ENCODE data around the gene ELMO3. TPM values are rescaled to one million over a fixed set of nuclear protein-coding genes. Genes with fewer than 3 reads are reported as not detected.

The ELMO3 gene
- total and polyA plus RNA-seq, 9 donors = 1.1 to 14.8 (median 2.7) TPM; not detected in 1

DNA sequence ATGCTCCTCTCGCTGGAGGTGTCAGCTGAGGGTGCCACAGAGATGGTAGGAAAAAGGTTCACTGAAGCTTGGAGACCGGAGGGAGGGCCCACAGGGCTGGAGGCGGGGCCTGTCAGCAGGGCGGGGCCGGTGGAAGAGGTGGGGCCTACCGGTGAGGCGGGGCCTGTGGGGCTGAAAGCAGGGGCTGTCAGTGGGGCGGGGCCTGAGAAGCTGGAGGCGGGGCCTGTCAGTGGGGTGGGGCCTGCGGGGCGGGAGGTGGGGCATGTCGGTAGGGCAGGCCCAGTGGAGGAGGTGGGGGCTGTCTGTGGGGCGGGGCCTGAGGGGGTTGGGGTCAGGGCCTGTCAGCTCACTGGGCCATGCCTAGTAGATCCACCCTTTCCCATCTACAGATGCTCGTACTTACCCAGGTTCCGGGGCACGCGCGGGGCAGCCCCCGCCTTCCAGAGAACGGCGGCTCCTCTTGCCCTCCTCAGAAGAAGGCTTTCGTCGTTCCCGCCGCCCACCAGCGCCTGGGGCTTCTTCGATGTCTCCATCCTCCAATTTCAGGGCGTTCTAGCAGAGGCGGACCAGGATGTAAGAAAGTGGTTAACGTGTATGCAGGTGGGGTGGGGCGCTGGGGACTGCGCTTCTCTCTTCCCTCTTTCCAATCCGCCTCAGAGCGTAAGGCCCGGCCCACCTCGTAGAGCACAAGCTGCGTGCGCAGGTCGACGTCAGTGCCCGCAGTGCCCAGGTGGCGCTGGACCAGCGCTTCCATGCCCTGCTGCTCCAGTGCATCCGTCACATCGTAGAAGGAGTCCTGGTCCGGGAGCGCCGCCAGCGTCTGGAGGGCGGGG, 37.8 kb downstream of the ELMO3 start:
- peak in 3 of 5 donors; percentile 48 to 70 (median 55) for DNase-seq
- H3K9me3 ChIP-seq = no peaks in the 10 kb centered on the region
- 74 to 78% (median 76%) methylated on average over 47 to 50 of the region's 50 CpGs for WGBS, 3 donors
- no peaks in the 10 kb centered on the region for H3K36me3 ChIP-seq
- H3K27me3 ChIP-seq = no peaks in the 10 kb centered on the region
- H3K4me3 ChIP-seq = no peak overlapping the region
- TF ChIP-seq POLR2A (IDR thresholded peaks at IDR 0.05) = no peak
- TF ChIP-seq EP300 (IDR thresholded peaks at IDR 0.05) = no peak
- no peak overlapping the region for H3K27ac ChIP-seq
- intact Hi-C loops (cut with DNase I) = no loop called here
- peaks cover 3% of the 10 kb centered on the region for H3K4me1 ChIP-seq (ENCODE audit: insufficient read depth)

DNA sequence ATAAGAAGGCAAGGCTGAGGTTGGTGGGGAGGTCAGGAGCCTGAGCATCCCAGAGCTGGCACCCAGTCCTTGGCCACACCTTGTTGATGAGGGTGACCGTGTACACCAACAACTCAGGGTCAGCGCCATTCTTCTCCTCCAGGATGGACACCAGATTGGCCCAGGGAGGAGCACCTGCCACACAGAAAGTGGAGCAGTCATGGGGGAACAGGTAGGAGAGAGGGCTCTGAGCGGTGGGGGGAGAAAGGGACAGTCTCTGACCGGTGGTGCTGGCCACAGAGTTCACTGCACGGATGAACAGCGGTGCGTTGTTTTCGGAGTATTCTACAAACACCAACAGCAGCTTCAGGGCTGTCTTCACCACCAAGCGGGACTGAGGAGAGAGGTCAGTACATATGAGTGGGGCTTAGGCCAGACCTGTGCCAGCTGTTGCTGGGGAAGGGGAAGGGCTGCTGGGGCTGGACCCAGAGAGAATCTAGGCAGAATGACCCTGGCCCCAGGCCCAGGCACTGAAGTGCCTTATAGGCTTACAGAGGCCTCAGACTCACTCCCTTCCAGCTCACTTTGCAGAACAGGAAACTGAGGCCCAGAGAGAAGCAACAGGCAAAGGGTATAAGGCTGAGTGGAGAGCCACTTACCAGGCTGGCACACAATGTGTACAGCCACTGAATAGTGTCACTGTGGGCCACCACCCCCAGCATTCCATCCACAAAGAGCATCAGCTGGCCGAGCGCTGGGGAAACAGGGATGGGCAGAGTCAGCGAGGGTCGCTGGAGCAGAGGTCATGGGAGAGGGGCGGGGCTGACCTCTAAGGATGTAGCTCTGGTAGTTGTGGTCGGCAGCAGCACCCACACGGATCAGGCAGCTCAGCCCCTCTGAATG, 38.7 kb downstream of the ELMO3 start:
- DNase-seq = no peak
- intact Hi-C loops (cut with DNase I) = no loop called here
- TF ChIP-seq EP300 (IDR thresholded peaks at IDR 0.05) (no peak), POLR2A (IDR thresholded peaks at IDR 0.05) (no peak)
- TF ChIP-seq, protein P1, sequence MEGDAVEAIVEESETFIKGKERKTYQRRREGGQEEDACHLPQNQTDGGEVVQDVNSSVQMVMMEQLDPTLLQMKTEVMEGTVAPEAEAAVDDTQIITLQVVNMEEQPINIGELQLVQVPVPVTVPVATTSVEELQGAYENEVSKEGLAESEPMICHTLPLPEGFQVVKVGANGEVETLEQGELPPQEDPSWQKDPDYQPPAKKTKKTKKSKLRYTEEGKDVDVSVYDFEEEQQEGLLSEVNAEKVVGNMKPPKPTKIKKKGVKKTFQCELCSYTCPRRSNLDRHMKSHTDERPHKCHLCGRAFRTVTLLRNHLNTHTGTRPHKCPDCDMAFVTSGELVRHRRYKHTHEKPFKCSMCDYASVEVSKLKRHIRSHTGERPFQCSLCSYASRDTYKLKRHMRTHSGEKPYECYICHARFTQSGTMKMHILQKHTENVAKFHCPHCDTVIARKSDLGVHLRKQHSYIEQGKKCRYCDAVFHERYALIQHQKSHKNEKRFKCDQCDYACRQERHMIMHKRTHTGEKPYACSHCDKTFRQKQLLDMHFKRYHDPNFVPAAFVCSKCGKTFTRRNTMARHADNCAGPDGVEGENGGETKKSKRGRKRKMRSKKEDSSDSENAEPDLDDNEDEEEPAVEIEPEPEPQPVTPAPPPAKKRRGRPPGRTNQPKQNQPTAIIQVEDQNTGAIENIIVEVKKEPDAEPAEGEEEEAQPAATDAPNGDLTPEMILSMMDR (IDR thresholded peaks at IDR 0.05) = no peak
- Histone ChIP-seq H3K27ac (no peak overlapping the region), H3K9me3 (no peaks in the 10 kb centered on the region), H3K4me1 (ENCODE audit: insufficient read depth) (peaks cover 3% of the 10 kb centered on the region), H3K4me3 (no peak overlapping the region), H3K27me3 (no peaks in the 10 kb centered on the region), H3K36me3 (no peaks in the 10 kb centered on the region)
- 66 to 72% (median 72%) methylated on average over 16 of the region's 16 CpGs for WGBS, 3 donors

DNA sequence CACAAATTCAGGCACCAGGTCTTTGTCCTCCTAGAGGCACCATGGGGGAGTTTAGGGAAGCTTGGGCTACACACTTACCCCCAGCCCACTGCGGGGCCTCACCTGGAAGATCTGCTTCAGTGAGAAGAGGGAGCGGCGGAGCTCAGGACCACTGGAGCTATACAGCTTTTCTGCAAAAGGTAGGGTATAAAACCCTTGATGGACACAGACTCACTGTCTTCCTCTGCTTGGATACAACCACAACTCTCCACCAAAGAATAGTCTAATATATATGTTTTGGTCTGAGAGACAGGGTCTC, 39.3 kb downstream of the ELMO3 start:
- Histone ChIP-seq H3K9me3 (no peaks in the 10 kb centered on the region), H3K36me3 (no peaks in the 10 kb centered on the region), H3K4me3 (no peak overlapping the region), H3K27ac (no peak overlapping the region), H3K4me1 (ENCODE audit: insufficient read depth) (peaks cover 3% of the 10 kb centered on the region), H3K27me3 (no peaks in the 10 kb centered on the region)
- intact Hi-C loops (cut with DNase I) = no loop called here
- DNase-seq = no peak
- no peak for TF ChIP-seq POLR2A (IDR thresholded peaks at IDR 0.05)
- TF ChIP-seq, protein P1 (IDR thresholded peaks at IDR 0.05) = no peak
- no peak for TF ChIP-seq EP300 (IDR thresholded peaks at IDR 0.05)
- WGBS, 3 donors = 91 to 98% (median 94%) methylated on average over 3 of the region's 3 CpGs

DNA sequence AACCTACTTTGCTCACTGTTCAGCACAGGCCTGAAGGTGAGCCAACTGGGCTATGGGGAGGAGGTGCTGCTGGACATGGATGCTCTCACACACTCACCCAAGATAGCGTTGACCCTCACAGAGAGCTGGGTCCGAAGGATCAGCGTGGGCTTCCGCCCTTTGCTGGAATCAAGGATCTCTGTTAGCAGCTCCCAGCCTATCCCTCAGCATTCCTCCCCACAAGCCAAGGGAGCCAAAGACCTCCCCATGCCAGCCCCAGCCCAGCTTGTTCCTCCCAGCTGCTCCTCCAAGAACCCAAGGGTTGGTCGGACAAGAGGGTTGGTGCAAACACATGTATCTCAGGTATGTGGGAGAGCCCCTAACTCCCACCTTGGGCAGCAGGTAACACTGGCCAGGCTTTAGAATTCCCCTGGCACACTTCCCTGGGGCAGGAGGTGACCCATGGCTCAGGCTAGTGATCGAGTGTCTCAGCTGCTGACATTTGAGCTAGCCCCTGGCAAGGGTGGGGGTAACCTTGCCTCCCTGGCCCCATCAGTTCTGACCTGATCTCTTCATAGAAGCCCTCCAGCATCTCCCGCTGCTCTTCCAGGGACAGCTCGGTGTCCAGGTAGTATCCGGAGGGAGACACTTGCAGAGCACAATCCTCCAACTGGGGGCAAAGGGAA, 40.0 kb downstream of the ELMO3 start:
- no peak overlapping the region for H3K4me3 ChIP-seq
- no peak for DNase-seq
- peaks cover 3% of the 10 kb centered on the region for H3K4me1 ChIP-seq (ENCODE audit: insufficient read depth)
- H3K27ac ChIP-seq = no peak overlapping the region
- intact Hi-C loops (cut with DNase I) = no loop called here
- no peaks in the 10 kb centered on the region for H3K27me3 ChIP-seq
- 80 to 92% (median 84%) methylated on average over 9 of the region's 9 CpGs for WGBS, 3 donors
- no peak for TF ChIP-seq POLR2A (IDR thresholded peaks at IDR 0.05)
- TF ChIP-seq, protein P1 (IDR thresholded peaks at IDR 0.05) = no peak
- TF ChIP-seq EP300 (IDR thresholded peaks at IDR 0.05) = no peak
- H3K36me3 ChIP-seq = no peaks in the 10 kb centered on the region
- no peaks in the 10 kb centered on the region for H3K9me3 ChIP-seq

All from ovary (tissue), 9 donors.